ENCODE data around the gene RAB30. TPM values are rescaled to one million over a fixed set of nuclear protein-coding genes. Genes with fewer than 3 reads are reported as not detected.

The RAB30 gene
- total RNA-seq, 1 donor from 2014 or later: 5.8 TPM

DNA sequence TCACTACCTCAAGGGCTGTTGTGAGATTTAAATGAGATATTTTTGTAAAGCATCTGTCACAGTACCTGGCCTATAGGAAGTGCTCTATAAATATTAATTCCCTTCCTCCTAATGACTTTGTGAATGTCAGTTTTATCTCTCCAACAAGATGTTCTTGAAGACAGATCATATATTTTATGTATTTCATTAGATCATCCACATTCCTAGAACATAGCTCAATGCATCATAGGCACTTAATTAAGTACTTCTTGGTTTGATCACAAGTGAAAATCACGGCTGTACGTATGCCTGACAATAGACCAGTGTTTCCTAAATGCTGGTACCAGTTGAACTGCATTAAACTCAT, 49.9 kb downstream of the RAB30 start:
- H3K4me3 ChIP-seq (ENCODE audit: low read depth, low read length): no peak overlapping the region
- H3K27me3 ChIP-seq (ENCODE audit: control insufficient read depth, insufficient read depth, low read length): no peaks in the 10 kb centered on the region
- no peaks in the 10 kb centered on the region for H3K36me3 ChIP-seq (ENCODE audit: control insufficient read depth, insufficient read depth, low read length)
- TF ChIP-seq, protein P1, sequence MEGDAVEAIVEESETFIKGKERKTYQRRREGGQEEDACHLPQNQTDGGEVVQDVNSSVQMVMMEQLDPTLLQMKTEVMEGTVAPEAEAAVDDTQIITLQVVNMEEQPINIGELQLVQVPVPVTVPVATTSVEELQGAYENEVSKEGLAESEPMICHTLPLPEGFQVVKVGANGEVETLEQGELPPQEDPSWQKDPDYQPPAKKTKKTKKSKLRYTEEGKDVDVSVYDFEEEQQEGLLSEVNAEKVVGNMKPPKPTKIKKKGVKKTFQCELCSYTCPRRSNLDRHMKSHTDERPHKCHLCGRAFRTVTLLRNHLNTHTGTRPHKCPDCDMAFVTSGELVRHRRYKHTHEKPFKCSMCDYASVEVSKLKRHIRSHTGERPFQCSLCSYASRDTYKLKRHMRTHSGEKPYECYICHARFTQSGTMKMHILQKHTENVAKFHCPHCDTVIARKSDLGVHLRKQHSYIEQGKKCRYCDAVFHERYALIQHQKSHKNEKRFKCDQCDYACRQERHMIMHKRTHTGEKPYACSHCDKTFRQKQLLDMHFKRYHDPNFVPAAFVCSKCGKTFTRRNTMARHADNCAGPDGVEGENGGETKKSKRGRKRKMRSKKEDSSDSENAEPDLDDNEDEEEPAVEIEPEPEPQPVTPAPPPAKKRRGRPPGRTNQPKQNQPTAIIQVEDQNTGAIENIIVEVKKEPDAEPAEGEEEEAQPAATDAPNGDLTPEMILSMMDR (IDR thresholded peaks at IDR 0.05; ENCODE audit: insufficient read depth, low read length, poor library complexity, severe bottlenecking): no peak
- no peak for DNase-seq (ENCODE audit: low read depth)

DNA sequence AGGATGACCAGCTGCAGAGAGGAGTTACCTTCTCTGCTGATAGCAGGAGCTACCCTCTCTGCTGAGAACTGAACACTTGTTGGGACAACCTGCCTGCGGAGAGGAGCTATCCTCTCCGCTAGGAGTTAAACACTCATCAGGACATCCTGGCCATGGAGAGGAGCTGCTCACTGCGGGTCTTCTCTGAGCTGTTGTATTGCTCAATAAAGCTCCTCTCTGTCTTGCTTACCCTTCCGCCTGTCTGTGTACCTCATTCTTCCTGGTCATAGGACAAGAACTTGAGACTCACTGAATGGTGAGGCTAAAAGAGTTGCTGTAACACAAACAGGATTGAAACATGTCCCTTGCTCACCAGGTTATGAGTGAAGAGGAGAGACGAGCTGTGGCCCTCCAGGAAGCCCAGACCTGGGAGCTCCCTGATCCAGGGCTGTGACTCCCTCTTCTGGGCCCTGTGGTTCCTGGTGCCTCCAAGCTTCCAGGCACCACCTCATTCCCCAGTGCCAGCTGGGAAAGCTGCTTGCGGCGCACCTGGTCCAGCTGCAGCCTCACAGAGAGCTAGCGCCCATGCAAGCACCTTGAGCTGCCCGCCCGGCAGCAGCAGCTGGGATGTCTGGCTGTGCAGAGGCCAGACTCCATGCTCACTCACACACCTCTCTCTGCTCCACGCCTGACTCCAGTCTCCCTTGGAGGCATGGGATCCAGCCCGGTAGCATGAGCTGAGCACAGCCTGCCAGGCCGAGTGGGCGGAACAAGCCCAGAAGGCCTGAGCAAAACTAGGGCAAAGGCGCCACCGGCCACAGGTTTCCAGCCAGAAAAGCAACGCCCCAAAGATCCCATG, 50.5 kb downstream of the RAB30 start:
- Histone ChIP-seq H3K27me3 (ENCODE audit: control insufficient read depth, insufficient read depth, low read length) (no peaks in the 10 kb centered on the region), H3K4me3 (ENCODE audit: low read depth, low read length) (no peak overlapping the region), H3K36me3 (ENCODE audit: control insufficient read depth, insufficient read depth, low read length) (no peaks in the 10 kb centered on the region)
- TF ChIP-seq, protein P1 (IDR thresholded peaks at IDR 0.05; ENCODE audit: insufficient read depth, low read length, poor library complexity, severe bottlenecking): no peak
- no peak for DNase-seq (ENCODE audit: low read depth)

DNA sequence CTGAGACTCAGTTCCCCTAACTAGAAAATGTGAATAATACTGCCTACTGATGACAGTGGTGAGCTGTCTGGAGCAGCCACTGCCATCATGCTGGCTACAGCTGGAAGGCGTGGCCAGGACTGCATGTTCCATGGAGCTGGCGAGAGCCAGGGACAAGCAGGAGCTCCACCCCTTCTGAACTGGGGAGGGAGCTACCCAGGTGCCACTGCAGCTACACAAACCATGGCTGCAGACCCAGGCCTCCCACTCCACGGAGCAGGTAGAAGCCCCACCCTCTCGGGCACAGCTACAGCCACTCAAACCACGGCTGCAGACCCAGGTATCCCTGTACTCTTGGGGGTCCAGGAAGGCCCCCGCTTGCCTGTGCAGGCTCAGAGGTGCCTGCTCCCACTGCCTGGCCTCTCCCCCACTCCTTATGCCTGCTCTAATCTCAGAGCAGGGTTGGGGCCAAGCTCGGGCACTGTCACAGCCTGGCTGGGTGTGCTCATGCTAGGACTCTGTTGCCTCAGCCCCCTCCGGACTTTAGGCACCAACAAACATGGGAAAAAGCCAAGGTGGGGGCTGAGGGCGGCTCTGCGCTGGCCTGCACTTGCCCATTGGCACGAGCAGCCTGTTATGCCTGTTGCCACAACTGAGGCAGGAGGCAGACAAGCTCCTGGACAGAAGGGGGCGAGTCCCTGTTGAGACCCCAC, 51.7 kb downstream of the RAB30 start:
- Histone ChIP-seq H3K36me3 (ENCODE audit: control insufficient read depth, insufficient read depth, low read length) (no peaks in the 10 kb centered on the region), H3K4me3 (ENCODE audit: low read depth, low read length) (no peak overlapping the region), H3K27me3 (ENCODE audit: control insufficient read depth, insufficient read depth, low read length) (no peaks in the 10 kb centered on the region)
- no peak for DNase-seq (ENCODE audit: low read depth)
- TF ChIP-seq, protein P1 (IDR thresholded peaks at IDR 0.05; ENCODE audit: insufficient read depth, low read length, poor library complexity, severe bottlenecking): no peak

DNA sequence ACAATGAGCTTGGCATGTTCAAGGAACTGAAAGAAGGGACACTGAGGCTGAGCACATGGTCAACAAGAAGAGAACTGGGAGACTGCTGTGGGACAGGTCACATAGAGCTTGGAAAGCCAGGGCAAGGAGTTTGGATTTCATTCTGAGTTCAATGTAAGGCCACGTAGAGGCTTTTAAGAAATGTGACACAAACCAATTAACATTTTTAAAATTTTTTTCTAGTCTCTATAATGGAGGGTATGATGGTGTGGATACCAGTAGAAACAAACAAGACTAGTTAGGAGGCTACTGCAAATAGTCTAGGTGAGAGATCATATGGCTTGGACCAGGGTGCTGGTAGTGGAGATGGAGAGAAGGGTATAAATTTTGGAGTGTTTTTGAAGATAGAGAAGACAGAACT, 56.7 kb downstream of the RAB30 start:
- no peaks in the 10 kb centered on the region for H3K36me3 ChIP-seq (ENCODE audit: control insufficient read depth, insufficient read depth, low read length)

DNA sequence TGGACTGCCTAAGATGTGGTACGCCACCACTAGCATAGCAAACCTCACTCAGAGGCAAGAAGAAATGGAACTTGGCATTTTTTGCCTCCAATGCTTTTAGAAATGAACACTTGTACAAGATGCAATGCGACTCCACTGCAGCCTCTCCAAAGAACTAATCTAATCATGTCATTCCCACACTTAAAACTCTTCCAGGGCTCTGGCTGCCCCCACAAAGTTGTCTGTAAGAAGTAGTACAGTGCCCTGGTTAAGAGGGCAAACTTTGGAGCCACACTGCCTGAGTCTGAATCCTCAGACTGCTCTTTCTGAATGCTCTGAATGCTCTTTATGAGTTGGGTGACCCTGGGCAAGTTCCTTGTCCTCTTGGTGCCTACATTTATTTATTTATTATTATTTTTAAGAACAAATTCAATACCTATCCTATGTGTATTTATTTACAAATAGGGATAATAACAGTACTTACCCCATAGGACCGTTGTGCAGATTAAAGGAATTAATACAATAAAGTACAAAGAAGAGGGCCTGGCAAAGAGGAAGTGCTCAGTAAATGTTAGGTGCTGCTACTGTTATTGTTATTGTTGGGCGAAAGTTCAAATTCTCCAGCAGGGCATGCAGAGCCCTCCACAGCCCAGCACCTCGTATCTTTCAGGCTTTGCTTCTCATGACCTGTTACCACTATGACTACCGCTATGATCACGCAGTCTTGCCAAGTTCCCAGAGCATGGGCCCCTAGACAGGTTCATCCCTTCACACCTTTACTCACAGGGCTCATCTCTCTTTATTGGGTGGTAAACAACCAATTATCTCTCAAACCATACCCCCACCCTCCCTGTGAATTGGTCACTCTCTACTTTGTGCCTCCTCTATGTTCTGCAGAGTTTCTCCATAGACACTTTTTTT, 59.3 kb downstream of the RAB30 start:
- DNase-seq (ENCODE audit: low read depth): no peak
- Histone ChIP-seq H3K4me3 (ENCODE audit: low read depth, low read length) (no peak overlapping the region), H3K36me3 (ENCODE audit: control insufficient read depth, insufficient read depth, low read length) (no peaks in the 10 kb centered on the region), H3K27me3 (ENCODE audit: control insufficient read depth, insufficient read depth, low read length) (no peaks in the 10 kb centered on the region)
- TF ChIP-seq, protein P1 (IDR thresholded peaks at IDR 0.05; ENCODE audit: insufficient read depth, low read length, poor library complexity, severe bottlenecking): no peak

More for the DNA sequence above, 56.7 kb downstream of the RAB30 start:
- no peak for DNase-seq (ENCODE audit: low read depth)
- Histone ChIP-seq H3K27me3 (ENCODE audit: control insufficient read depth, insufficient read depth, low read length) (no peaks in the 10 kb centered on the region), H3K4me3 (ENCODE audit: low read depth, low read length) (no peak overlapping the region)
- TF ChIP-seq, protein P1 (IDR thresholded peaks at IDR 0.05; ENCODE audit: insufficient read depth, low read length, poor library complexity, severe bottlenecking): no peak
